Natural killer cell (primary cell): Measurements from ENCODE around the gene FBXW2. TPM values are rescaled to one million over a fixed set of nuclear protein-coding genes. Genes with fewer than 3 reads are reported as not detected.

Experiments
- ATAC-seq, 3 donors: fragments of 150-1000 bp in 2 of 3; fragments of 200-7000 bp in 1 of 3; cut with Tn5 transposase; 1 replicate in 1 of 3; 2 replicates in 2 of 3; pipeline ENCODE4 v1.10.0; 2021; ENCODE audit warnings: mild to moderate bottlenecking in 2 of 3, moderate library complexity in 2 of 3
- DNase-seq, 2 donors: peaks; one replicate each; pipeline versions ENCODE4 v3.0.0 to v3.0.0-alpha.2; 2013 to 2021; ENCODE audit warnings: mixed read lengths in 1 of 2
- H3K27ac ChIP-seq: one replicate; pipeline ENCODE4 v1.5.1; 2013; ENCODE audit warnings: mild to moderate bottlenecking, low read length
- H3K27me3 ChIP-seq: one replicate; pipeline ENCODE4 v1.6.1; 2013; ENCODE audit warnings: low read length; ENCODE audit not compliant: control insufficient read depth, insufficient read depth
- H3K36me3 ChIP-seq: one replicate; pipeline ENCODE4 v1.6.1; 2013; ENCODE audit warnings: low read length; ENCODE audit not compliant: control insufficient read depth, insufficient read depth
- H3K4me1 ChIP-seq: one replicate; pipeline ENCODE4 v1.6.1; 2013; ENCODE audit warnings: low read length; ENCODE audit not compliant: control insufficient read depth, insufficient read depth
- H3K4me3 ChIP-seq: one replicate; pipeline ENCODE4 v1.5.1; 2013; ENCODE audit warnings: low read length
- H3K9me3 ChIP-seq: one replicate; pipeline ENCODE4 v1.6.1; 2013; ENCODE audit warnings: low read length; ENCODE audit not compliant: control insufficient read depth, insufficient read depth
- H3K27ac Mint-ChIP-seq, 2 donors: one replicate each; pipeline ENCODE4 v1.8.0; 2022; ENCODE audit warnings: mild to moderate bottlenecking in 2 of 2, mixed read lengths in 2 of 2, moderate library complexity in 1 of 2
- H3K27me3 Mint-ChIP-seq, 2 donors: one replicate each; pipeline ENCODE4 v1.8.0; 2022; ENCODE audit warnings: low read depth in 2 of 2, mixed read lengths in 2 of 2
- H3K36me3 Mint-ChIP-seq: one replicate; pipeline ENCODE4 v1.8.0; 2022; ENCODE audit warnings: mixed read lengths
- H3K4me1 Mint-ChIP-seq, 2 donors: one replicate each; pipeline ENCODE4 v1.8.0; 2022; ENCODE audit warnings: mixed read lengths in 2 of 2
- H3K4me3 Mint-ChIP-seq: one replicate; pipeline ENCODE4 v1.8.0; 2022; ENCODE audit warnings: mild to moderate bottlenecking, moderate library complexity, mixed read lengths
- H3K9me3 Mint-ChIP-seq, 2 donors: one replicate each; pipeline ENCODE4 v1.8.0; 2022; ENCODE audit warnings: mixed read lengths in 2 of 2
- WGBS: methylation state at CpG from one replicate; pipeline ENCODE4 v1.1.7; 2013; ENCODE audit warnings: missing lambda C conversion rate; ENCODE audit not compliant: insufficient coverage; 5-methylcytosine and 5-hydroxymethylcytosine counted together
- intact Hi-C: fragments of 100-400 bp; cut with micrococcal nuclease; formaldehyde crosslinking; loops from one replicate; pipeline ENCODE4 v1.14.2; 2022
- total RNA-seq, 4 donors: library from RNA; stranded (reverse); fragments of 120-200 nt in 1 of 4; gene quantifications; one replicate each; pipeline versions ENCODE4 v1.2.3 to v1.2.4, GENCODE V29; 2013 to 2022
- TF ChIP-seq, protein P1 (sequence below): fragments of 200-600 bp; IDR thresholded peaks from one replicate; pipeline ENCODE4 v1.8.0; 2022; ENCODE audit warnings: antibody characterized with exemption

The FBXW2 gene
- total RNA-seq, 3 donors from 2014 or later (not counting 1 experiment from before 2014, with no cell fraction given), result 88.3 to 122 (median 92.6) TPM

DNA sequence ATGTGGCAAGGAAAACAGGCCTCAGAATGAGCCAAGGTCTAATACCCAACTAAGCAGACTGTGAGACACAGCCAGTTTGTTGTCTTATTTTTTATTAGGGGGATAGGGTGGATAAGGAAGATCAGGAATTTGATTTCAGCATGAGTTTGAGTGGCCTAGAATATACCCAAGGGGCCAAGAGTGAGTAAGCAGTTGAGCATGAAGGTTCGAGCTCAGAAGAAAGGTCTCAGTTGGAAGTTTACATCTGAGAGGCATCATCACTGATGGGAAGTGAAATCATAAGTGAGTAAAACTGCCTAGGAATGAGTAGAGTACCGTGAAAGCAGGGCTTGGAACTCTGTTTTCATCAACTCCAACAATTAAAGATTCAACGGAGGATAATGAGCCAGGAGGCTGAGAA lies 36.9 kb upstream of the FBXW2 start:
- Histone ChIP-seq H3K4me3 (no peak overlapping the region), H3K9me3 (no peaks in the 10 kb centered on the region), H3K27ac (no peak overlapping the region), H3K4me1 (no peaks in the 10 kb centered on the region), H3K27me3 (no peaks in the 10 kb centered on the region), H3K36me3 (peaks cover 59% of the 10 kb centered on the region)
- intact Hi-C loops, result no loop called here
- Mint-ChIP-seq H3K4me1 (no peaks in the 10 kb centered on the region), H3K4me3 (no peak overlapping the region), H3K27me3 (no peaks in the 10 kb centered on the region), H3K9me3 (no peaks in the 10 kb centered on the region), H3K36me3 (peaks cover 12% of the 10 kb centered on the region), H3K27ac (no peak overlapping the region)
- TF ChIP-seq, protein P1, sequence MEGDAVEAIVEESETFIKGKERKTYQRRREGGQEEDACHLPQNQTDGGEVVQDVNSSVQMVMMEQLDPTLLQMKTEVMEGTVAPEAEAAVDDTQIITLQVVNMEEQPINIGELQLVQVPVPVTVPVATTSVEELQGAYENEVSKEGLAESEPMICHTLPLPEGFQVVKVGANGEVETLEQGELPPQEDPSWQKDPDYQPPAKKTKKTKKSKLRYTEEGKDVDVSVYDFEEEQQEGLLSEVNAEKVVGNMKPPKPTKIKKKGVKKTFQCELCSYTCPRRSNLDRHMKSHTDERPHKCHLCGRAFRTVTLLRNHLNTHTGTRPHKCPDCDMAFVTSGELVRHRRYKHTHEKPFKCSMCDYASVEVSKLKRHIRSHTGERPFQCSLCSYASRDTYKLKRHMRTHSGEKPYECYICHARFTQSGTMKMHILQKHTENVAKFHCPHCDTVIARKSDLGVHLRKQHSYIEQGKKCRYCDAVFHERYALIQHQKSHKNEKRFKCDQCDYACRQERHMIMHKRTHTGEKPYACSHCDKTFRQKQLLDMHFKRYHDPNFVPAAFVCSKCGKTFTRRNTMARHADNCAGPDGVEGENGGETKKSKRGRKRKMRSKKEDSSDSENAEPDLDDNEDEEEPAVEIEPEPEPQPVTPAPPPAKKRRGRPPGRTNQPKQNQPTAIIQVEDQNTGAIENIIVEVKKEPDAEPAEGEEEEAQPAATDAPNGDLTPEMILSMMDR, result no peak
- ATAC-seq, result no peak
- WGBS, result 85% methylated on average over 2 of the region's 3 CpGs
- no peak for DNase-seq

DNA sequence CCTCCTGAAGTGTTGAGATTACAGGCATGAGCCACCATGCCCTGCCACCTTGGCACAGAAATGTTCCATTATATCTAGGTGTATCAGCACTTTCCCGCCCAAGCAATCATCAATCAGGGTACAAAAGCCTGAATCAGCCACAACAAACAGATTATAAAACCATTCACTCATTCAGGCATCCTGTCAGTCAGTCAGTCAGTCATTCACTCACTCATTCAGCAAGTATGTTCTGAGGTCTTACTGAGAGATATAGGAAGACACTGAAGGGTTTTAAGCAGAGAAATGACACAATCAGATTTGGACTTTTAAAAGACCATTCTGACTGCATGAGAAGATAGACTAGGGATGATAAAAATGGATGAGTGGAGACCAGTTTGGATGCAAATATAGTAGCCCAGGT lies 36.4 kb upstream of the FBXW2 start:
- H3K27ac ChIP-seq, result no peak overlapping the region
- intact Hi-C loops, result no loop called here
- no peaks in the 10 kb centered on the region for H3K4me1 ChIP-seq
- ATAC-seq (no peak), DNase-seq (no peak)
- no peaks in the 10 kb centered on the region for H3K9me3 ChIP-seq
- no peak overlapping the region for H3K4me3 Mint-ChIP-seq
- H3K9me3 Mint-ChIP-seq, result no peaks in the 10 kb centered on the region
- H3K4me1 Mint-ChIP-seq, result no peaks in the 10 kb centered on the region
- WGBS, result 94% methylated on average over 1 of the region's 1 CpG
- peaks cover 16% of the 10 kb centered on the region for H3K36me3 Mint-ChIP-seq
- TF ChIP-seq, protein P1, result no peak
- H3K4me3 ChIP-seq, result no peak overlapping the region
- H3K27ac Mint-ChIP-seq, result no peak overlapping the region
- H3K27me3 Mint-ChIP-seq, result no peaks in the 10 kb centered on the region
- no peaks in the 10 kb centered on the region for H3K27me3 ChIP-seq
- peaks cover 55% of the 10 kb centered on the region for H3K36me3 ChIP-seq

DNA sequence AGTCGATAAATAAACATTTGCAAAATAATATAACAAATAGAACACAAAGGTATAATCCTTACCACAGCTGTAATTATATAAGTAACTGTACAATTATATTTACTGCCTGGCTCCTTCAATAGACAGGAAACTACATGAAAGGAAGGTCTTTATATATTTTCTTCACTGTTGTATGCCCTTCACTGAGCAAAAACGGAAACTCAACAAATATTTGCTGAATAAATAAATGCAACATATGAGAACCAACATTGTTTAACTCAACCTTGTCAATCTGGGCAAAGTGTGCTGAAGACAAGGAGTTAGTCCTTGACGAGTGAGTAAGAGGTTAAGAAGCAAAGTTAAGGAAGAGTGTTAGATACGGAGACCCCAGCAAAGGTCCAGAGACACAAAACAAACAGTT lies 26.9 kb upstream of the FBXW2 start:
- Mint-ChIP-seq H3K36me3 (peaks cover 39% of the 10 kb centered on the region), H3K9me3 (no peaks in the 10 kb centered on the region), H3K4me3 (no peak overlapping the region), H3K27ac (no peak overlapping the region), H3K4me1 (no peaks in the 10 kb centered on the region), H3K27me3 (no peaks in the 10 kb centered on the region)
- 98% methylated on average over 3 of the region's 4 CpGs for WGBS
- TF ChIP-seq, protein P1, result no peak
- H3K9me3 ChIP-seq, result no peaks in the 10 kb centered on the region
- H3K4me1 ChIP-seq, result no peaks in the 10 kb centered on the region
- H3K4me3 ChIP-seq, result no peak overlapping the region
- peaks cover 68% of the 10 kb centered on the region for H3K36me3 ChIP-seq
- no peak for DNase-seq
- no peak overlapping the region for H3K27ac ChIP-seq
- no peak for ATAC-seq
- H3K27me3 ChIP-seq, result no peaks in the 10 kb centered on the region
- intact Hi-C loops, result no loop called here

DNA sequence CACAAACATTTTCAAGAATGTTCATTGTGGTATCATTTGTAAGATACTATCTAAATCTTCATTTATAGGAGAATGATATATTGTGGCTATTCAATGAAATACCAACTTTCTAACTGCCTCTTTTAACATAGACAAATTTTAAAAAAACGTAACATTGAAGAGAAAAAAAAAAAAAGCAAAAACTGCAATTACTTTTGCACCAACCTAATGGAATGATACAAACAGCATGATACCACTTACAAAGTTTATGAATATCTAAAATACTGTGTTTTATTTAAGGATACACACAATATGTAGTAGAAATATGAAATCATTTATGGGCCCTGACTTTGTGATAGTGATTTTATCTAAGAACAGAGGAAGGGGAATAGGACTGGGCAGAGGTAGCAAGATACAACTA lies 25.4 kb upstream of the FBXW2 start:
- no peaks in the 10 kb centered on the region for H3K9me3 ChIP-seq
- no peaks in the 10 kb centered on the region for H3K4me1 Mint-ChIP-seq
- no peak overlapping the region for H3K4me3 Mint-ChIP-seq
- no peaks in the 10 kb centered on the region for H3K4me1 ChIP-seq
- H3K36me3 Mint-ChIP-seq, result peaks cover 32% of the 10 kb centered on the region
- TF ChIP-seq, protein P1, result no peak
- H3K4me3 ChIP-seq, result no peak overlapping the region
- no peaks in the 10 kb centered on the region for H3K27me3 ChIP-seq
- 100% methylated on average over 1 of the region's 1 CpG for WGBS
- DNase-seq (no peak), ATAC-seq (no peak)
- no peak overlapping the region for H3K27ac ChIP-seq
- intact Hi-C loops, result no loop called here
- no peaks in the 10 kb centered on the region for H3K9me3 Mint-ChIP-seq
- no peak overlapping the region for H3K27ac Mint-ChIP-seq
- no peaks in the 10 kb centered on the region for H3K27me3 Mint-ChIP-seq
- peaks cover 57% of the 10 kb centered on the region for H3K36me3 ChIP-seq
